GM12875 (cell line): ENCODE data around the gene MRTFB.
"Not testable (repeated sequence)": the region's sequence is repeated elsewhere in the genome, so short reads cannot be mapped to it uniquely, and the experiment has no call there.

Source experiments
- H3K4me3 ChIP-seq: one replicate; pipeline ENCODE4 v1.5.1; 2011; ENCODE audit warnings: low read depth, low read length, control low read depth
- TF ChIP-seq, protein P1 (sequence below): IDR thresholded peaks from 2 replicates; pipeline ENCODE4 v1.5.1; 2011; ENCODE audit warnings: low read depth, mild to moderate bottlenecking, control low read depth, inconsistent platforms, low read length, moderate library complexity, borderline replicate concordance; ENCODE audit not compliant: insufficient read depth

MRTFB gene

GRCh38 chr16:14172200-14172809 lies 101.2 kb downstream of the MRTFB start:
- H3K4me3 ChIP-seq = no peak overlapping the region
- TF ChIP-seq, protein P1, sequence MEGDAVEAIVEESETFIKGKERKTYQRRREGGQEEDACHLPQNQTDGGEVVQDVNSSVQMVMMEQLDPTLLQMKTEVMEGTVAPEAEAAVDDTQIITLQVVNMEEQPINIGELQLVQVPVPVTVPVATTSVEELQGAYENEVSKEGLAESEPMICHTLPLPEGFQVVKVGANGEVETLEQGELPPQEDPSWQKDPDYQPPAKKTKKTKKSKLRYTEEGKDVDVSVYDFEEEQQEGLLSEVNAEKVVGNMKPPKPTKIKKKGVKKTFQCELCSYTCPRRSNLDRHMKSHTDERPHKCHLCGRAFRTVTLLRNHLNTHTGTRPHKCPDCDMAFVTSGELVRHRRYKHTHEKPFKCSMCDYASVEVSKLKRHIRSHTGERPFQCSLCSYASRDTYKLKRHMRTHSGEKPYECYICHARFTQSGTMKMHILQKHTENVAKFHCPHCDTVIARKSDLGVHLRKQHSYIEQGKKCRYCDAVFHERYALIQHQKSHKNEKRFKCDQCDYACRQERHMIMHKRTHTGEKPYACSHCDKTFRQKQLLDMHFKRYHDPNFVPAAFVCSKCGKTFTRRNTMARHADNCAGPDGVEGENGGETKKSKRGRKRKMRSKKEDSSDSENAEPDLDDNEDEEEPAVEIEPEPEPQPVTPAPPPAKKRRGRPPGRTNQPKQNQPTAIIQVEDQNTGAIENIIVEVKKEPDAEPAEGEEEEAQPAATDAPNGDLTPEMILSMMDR = no peak

GRCh38 chr16:14175086-14175485 lies 104.0 kb downstream of the MRTFB start:
- H3K4me3 ChIP-seq = no peak overlapping the region

DNA sequence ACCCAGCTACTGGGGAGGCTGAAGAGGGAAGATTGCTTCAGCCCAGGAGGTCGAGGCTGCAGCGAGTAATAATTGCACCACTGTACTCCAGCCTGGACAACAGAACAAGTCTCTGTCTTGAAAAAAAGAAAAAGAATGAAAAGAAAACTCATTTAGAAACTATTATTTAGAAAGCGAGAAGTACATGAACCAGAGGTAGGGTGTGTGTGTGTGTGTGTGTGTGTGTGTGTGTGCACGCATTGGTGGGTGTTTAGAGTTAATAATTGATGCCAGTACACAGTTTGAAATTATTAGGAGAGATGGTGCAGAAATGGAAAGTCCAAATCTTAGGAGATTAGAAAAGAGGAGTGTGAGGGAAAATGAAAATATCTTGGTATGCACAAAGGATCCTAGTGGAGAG lies 106.6 kb downstream of the MRTFB start:
- H3K4me3 ChIP-seq = no peak overlapping the region
- TF ChIP-seq, protein P1 = no peak

More at GRCh38 chr16:14175086-14175485, 104.0 kb downstream of the MRTFB start:
- TF ChIP-seq, protein P1 = no peak

DNA sequence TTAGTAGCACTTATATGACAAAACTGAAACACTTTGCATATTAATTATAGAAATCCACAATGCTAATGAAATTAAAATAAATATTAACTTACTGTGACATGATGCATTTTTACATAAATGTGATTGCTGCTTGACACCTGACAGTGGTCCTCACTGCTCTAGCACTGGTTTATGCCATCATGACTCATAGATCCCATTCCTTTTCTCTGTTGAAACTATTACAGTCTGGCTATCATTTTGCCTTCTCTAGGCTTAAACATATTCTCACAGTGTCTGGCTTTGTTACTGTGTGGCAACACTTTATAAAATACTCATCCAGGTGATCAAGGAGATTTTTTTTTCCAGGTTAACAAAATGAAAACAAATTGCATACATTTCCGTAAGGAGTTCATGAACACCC lies 108.0 kb downstream of the MRTFB start:
- TF ChIP-seq, protein P1 = no peak
- no peak overlapping the region for H3K4me3 ChIP-seq

- H3K4me3 ChIP-seq = no peak overlapping the region
- TF ChIP-seq, protein P1 = no peak
Measured at GRCh38 chr16:14180481-14180944, 109.4 kb downstream of the MRTFB start.

DNA sequence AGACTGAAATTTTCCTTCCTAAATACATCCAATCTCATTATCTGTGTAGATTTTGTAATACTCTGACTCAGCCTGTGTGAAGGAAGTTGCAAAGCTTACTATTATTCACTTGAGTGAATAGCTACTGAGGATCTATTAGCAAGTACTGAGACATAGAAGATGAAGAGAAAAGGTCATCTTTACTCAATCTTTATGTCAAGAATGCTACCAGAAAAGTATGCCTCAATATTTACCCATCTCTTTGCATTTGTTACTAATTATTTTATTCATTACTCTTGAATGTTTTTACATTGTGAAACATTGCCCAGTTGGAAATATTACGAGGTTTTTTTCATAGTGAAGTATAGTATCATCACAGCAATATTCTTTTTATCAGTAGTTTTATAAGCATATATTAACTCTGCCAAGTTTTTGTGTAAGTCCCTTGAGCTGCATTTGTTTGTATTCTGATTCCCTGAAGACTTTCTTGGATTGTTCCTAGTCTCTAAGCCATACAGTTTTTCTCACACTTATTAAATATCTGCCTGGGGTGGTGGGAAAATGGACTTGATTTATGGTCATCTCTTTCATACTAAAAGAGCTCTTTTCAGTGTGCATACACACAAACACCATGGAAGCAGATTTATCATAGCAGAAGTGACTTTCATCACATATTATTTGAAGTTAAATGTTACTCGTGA lies 110.4 kb downstream of the MRTFB start:
- TF ChIP-seq, protein P1 = no peak
- H3K4me3 ChIP-seq = no peak overlapping the region

GRCh38 chr16:14182999-14183398 lies 111.9 kb downstream of the MRTFB start:
- TF ChIP-seq, protein P1 = no peak
- no peak overlapping the region for H3K4me3 ChIP-seq

- not testable (repeated sequence) for H3K4me3 ChIP-seq
Measured at GRCh38 chr16:14183962-14184361, 112.8 kb downstream of the MRTFB start.
